ENCODE measurements around the gene SLC25A21. TPM values are rescaled to one million over a fixed set of nuclear protein-coding genes. Genes with fewer than 3 reads are reported as not detected.
"Not testable (repeated sequence)": the region's sequence is repeated elsewhere in the genome, so short reads cannot be mapped to it uniquely, and the experiment has no call there.

Gene SLC25A21
- total RNA-seq, 4 donors from 2014 or later: 0.82 to 11.1 TPM; not detected in 2

GRCh38 chr14:37181441-37181840 lies 9.0 kb upstream of the SLC25A21 start:
- no peak for DNase-seq
- Histone ChIP-seq H3K4me1 (no peaks in the 10 kb centered on the region), H3K27ac (no peak overlapping the region), H3K27me3 (no peaks in the 10 kb centered on the region), H3K9me3 (no peaks in the 10 kb centered on the region), H3K36me3 (no peaks in the 10 kb centered on the region), H3K4me3 (no peak overlapping the region)
- intact Hi-C loops (cut with DNase I; ENCODE audit: low total_unique reads): no loop called here
- WGBS, 2 donors (ENCODE audit: low coverage in 1 of 2): 80 to 82% methylated on average over 4 to 6 of the region's 6 CpGs
- TF ChIP-seq POLR2A (IDR thresholded peaks at IDR 0.05): no peak
- TF ChIP-seq CTCF (IDR thresholded peaks at IDR 0.05): no peak
- TF ChIP-seq EP300 (IDR thresholded peaks at IDR 0.05; ENCODE audit: low read depth): no peak
- no peak for TF ChIP-seq POLR2AphosphoS5 (IDR thresholded peaks at IDR 0.05)
- in situ Hi-C loops (cut with MboI; ENCODE audit: low pct_ligation_motif_present in 1 of 4, low pct_unique_long_range_greater_than_20kb in 1 of 4, low sequenced_read_pairs in 3 of 4): no loop called here

GRCh38 chr14:37180886-37181285 lies 8.5 kb upstream of the SLC25A21 start:
- H3K9me3 ChIP-seq; in situ Hi-C loops (cut with MboI; ENCODE audit: low pct_ligation_motif_present in 1 of 4, low pct_unique_long_range_greater_than_20kb in 1 of 4, low sequenced_read_pairs in 3 of 4); H3K36me3 ChIP-seq; H3K27ac ChIP-seq; H3K27me3 ChIP-seq; intact Hi-C loops (cut with DNase I; ENCODE audit: low total_unique reads); DNase-seq; H3K4me3 ChIP-seq; H3K4me1 ChIP-seq: not testable (repeated sequence)
- WGBS, 2 donors (ENCODE audit: low coverage in 1 of 2): 95% methylated on average over 7 of the region's 7 CpGs

GRCh38 chr14:37179896-37180502 lies 7.6 kb upstream of the SLC25A21 start:
- H3K27me3 ChIP-seq: no peaks in the 10 kb centered on the region
- 72 to 87% methylated on average over 4 of the region's 4 CpGs for WGBS, 2 donors (ENCODE audit: low coverage in 1 of 2)
- intact Hi-C loops (cut with DNase I; ENCODE audit: low total_unique reads) (no loop called here), in situ Hi-C loops (cut with MboI; ENCODE audit: low pct_ligation_motif_present in 1 of 4, low pct_unique_long_range_greater_than_20kb in 1 of 4, low sequenced_read_pairs in 3 of 4) (no loop called here)
- no peaks in the 10 kb centered on the region for H3K4me1 ChIP-seq
- H3K9me3 ChIP-seq: no peaks in the 10 kb centered on the region
- no peak for TF ChIP-seq POLR2AphosphoS5 (IDR thresholded peaks at IDR 0.05)
- TF ChIP-seq CTCF (IDR thresholded peaks at IDR 0.05): no peak
- TF ChIP-seq POLR2A (IDR thresholded peaks at IDR 0.05): no peak
- no peak for TF ChIP-seq EP300 (IDR thresholded peaks at IDR 0.05; ENCODE audit: low read depth)
- no peak for DNase-seq
- no peak overlapping the region for H3K27ac ChIP-seq
- H3K4me3 ChIP-seq: no peak overlapping the region
- H3K36me3 ChIP-seq: no peaks in the 10 kb centered on the region

- H3K9me3 ChIP-seq: no peaks in the 10 kb centered on the region
- peak overlapping the region; percentile 76 to 88 (median 82) for H3K27ac ChIP-seq
- H3K4me3 ChIP-seq: peak overlapping the region; percentile 50 to 73 (median 62)
- intact Hi-C loops (cut with DNase I; ENCODE audit: low total_unique reads) (no loop called here), in situ Hi-C loops (cut with MboI; ENCODE audit: low pct_ligation_motif_present in 1 of 4, low pct_unique_long_range_greater_than_20kb in 1 of 4, low sequenced_read_pairs in 3 of 4) (loop anchor here in 1 of 4 donors (25.0 kb wide), 1 partner anchor 511 kb away; the partner anchor contains the start of gene PAX9)
- 33 to 40% methylated on average over 5 of the region's 5 CpGs for WGBS, 2 donors (ENCODE audit: low coverage in 1 of 2)
- peaks cover 6 to 9% (median 6%) of the 10 kb centered on the region in 4 donors for H3K4me1 ChIP-seq
- TF ChIP-seq POLR2AphosphoS5 (IDR thresholded peaks at IDR 0.05): no peak
- TF ChIP-seq CTCF (IDR thresholded peaks at IDR 0.05): no peak
- TF ChIP-seq POLR2A (IDR thresholded peaks at IDR 0.05): no peak
- no peak for TF ChIP-seq EP300 (IDR thresholded peaks at IDR 0.05; ENCODE audit: low read depth)
- H3K36me3 ChIP-seq: no peaks in the 10 kb centered on the region
- no peaks in the 10 kb centered on the region for H3K27me3 ChIP-seq
- no peak for DNase-seq
These were observed 669 bp upstream of the SLC25A21 start for GRCh38 chr14:37172936-37173614.
